ENCODE measurements around the gene ZNF726. TPM values are rescaled to one million over a fixed set of nuclear protein-coding genes. Genes with fewer than 3 reads are reported as not detected.
"Not testable (repeated sequence)": the region's sequence is repeated elsewhere in the genome, so short reads cannot be mapped to it uniquely, and the experiment has no call there.

ZNF726 gene
- 2.2 TPM for total RNA-seq

GRCh38 chr19:23914402-23915286 lies at the start of gene ZNF726:
ZNF726 (plus strand) TSS chr19:23914886; CDS start chr19:23914995, 109 bp downstream.
- peak; percentile 96 for ATAC-seq

GRCh38 chr19:23867895-23868294 lies 46.8 kb upstream of the ZNF726 start:
- ATAC-seq, result no peak

GRCh38 chr19:23868630-23869029 lies 46.1 kb upstream of the ZNF726 start:
- no peak for ATAC-seq

- ATAC-seq, result no peak
Observed at GRCh38 chr19:23872282-23872919, 42.3 kb upstream of the ZNF726 start.

- no peak for ATAC-seq
Observed at GRCh38 chr19:23876261-23876660, 38.4 kb upstream of the ZNF726 start.

GRCh38 chr19:23876756-23877155 lies 37.9 kb upstream of the ZNF726 start:
- not testable (repeated sequence) for ATAC-seq

- no peak for ATAC-seq
Observed at GRCh38 chr19:23882493-23882892, 32.2 kb upstream of the ZNF726 start.

- ATAC-seq, result no peak
Observed at GRCh38 chr19:23884363-23884762, 30.3 kb upstream of the ZNF726 start.

- peak; percentile 42 for ATAC-seq
Observed at GRCh38 chr19:23887642-23888041, 27.0 kb upstream of the ZNF726 start.

- not testable (repeated sequence) for ATAC-seq
Observed at GRCh38 chr19:23896096-23896495, 18.6 kb upstream of the ZNF726 start.

GRCh38 chr19:23896912-23897311 lies 17.8 kb upstream of the ZNF726 start:
- ATAC-seq, result no peak

- ATAC-seq, result peak; percentile 65
Observed at GRCh38 chr19:23901360-23901759, 13.3 kb upstream of the ZNF726 start.

GRCh38 chr19:23904406-23904805 lies 10.3 kb upstream of the ZNF726 start:
- no peak for ATAC-seq

GRCh38 chr19:23905771-23906170 lies 8.9 kb upstream of the ZNF726 start:
- ATAC-seq, result no peak

- no peak for ATAC-seq
Observed at GRCh38 chr19:23906835-23907234, 7.9 kb upstream of the ZNF726 start.

GRCh38 chr19:23908165-23908564 lies 6.5 kb upstream of the ZNF726 start:
- ATAC-seq, result no peak

- no peak for ATAC-seq
Observed at GRCh38 chr19:23909222-23909621, 5.5 kb upstream of the ZNF726 start.

- no peak for ATAC-seq
Observed at GRCh38 chr19:23913931-23914330, 755 bp upstream of the ZNF726 start.

- ATAC-seq, result no peak
Observed at GRCh38 chr19:23916991-23917390, 2.3 kb downstream of the ZNF726 start.

- ATAC-seq, result peak; percentile 20
Observed at GRCh38 chr19:23917856-23918255, 3.2 kb downstream of the ZNF726 start.

- no peak for ATAC-seq
Observed at GRCh38 chr19:23925285-23925684, 10.6 kb downstream of the ZNF726 start.

GRCh38 chr19:23932878-23933277 lies 18.2 kb downstream of the ZNF726 start:
- ATAC-seq, result no peak

- not testable (repeated sequence) for ATAC-seq
Observed at GRCh38 chr19:23937031-23937430, 22.3 kb downstream of the ZNF726 start.

GRCh38 chr19:23943411-23943810 lies 28.7 kb downstream of the ZNF726 start:
- no peak for ATAC-seq

Data from esophagus mucosa (tissue), 1 donor.